HG03520 (cell line): ENCODE data around the gene IQSEC1.

Experiments used
- ATAC-seq: cut with Tn5 transposase; IDR thresholded peaks from one replicate; pipeline ENCODE4 v1.9.1; 2021; ENCODE audit warnings: mild to moderate bottlenecking, moderate library complexity; ENCODE audit not compliant: unreplicated experiment

Gene IQSEC1

GRCh38 chr3:12961007-12961696 lies 112.1 kb downstream of the IQSEC1 start:
- no peak for ATAC-seq

GRCh38 chr3:12960497-12960896 lies 112.7 kb downstream of the IQSEC1 start:
- no peak for ATAC-seq

GRCh38 chr3:12959838-12960378 lies 113.3 kb downstream of the IQSEC1 start:
- ATAC-seq, result no peak

GRCh38 chr3:12959410-12959809 lies 113.8 kb downstream of the IQSEC1 start:
- no peak for ATAC-seq

GRCh38 chr3:12957824-12958792 lies 115.1 kb downstream of the IQSEC1 start:
- no peak for ATAC-seq

GRCh38 chr3:12957339-12957738 lies 115.9 kb downstream of the IQSEC1 start:
- no peak for ATAC-seq

- ATAC-seq, result no peak
These were observed 116.9 kb downstream of the IQSEC1 start for GRCh38 chr3:12956316-12956660.

GRCh38 chr3:12955651-12956315 lies 117.4 kb downstream of the IQSEC1 start:
- ATAC-seq, result no peak

- no peak for ATAC-seq
These were observed 118.2 kb downstream of the IQSEC1 start for GRCh38 chr3:12954891-12955650.

- no peak for ATAC-seq
These were observed 119.0 kb downstream of the IQSEC1 start for GRCh38 chr3:12954180-12954579.

- ATAC-seq, result no peak
These were observed 119.8 kb downstream of the IQSEC1 start for GRCh38 chr3:12953201-12953995.

GRCh38 chr3:12952343-12953200 lies 120.7 kb downstream of the IQSEC1 start:
- ATAC-seq, result no peak

GRCh38 chr3:12948891-12949711 lies 124.1 kb downstream of the IQSEC1 start:
- no peak for ATAC-seq

- no peak for ATAC-seq
These were observed 124.9 kb downstream of the IQSEC1 start for GRCh38 chr3:12948371-12948770.

- no peak for ATAC-seq
These were observed 125.5 kb downstream of the IQSEC1 start for GRCh38 chr3:12947504-12948369.

- no peak for ATAC-seq
These were observed 126.4 kb downstream of the IQSEC1 start for GRCh38 chr3:12946649-12947316.
